HepG2 (cell line): ENCODE results near the gene SEC14L5. TPM values are rescaled to one million over a fixed set of nuclear protein-coding genes. Genes with fewer than 3 reads are reported as not detected.

Source experiments
- BATF2 ChIP-seq: sonication (generic); formaldehyde crosslinking; IDR thresholded peaks from 2 replicates; pipeline ENCODE4 v1.8.0; 2022; ENCODE audit warnings: mild to moderate bottlenecking, missing genetic modification reagents, moderate library complexity
- BORCS8-MEF2B ChIP-seq: sonication (generic); formaldehyde crosslinking; IDR thresholded peaks from 2 replicates; pipeline ENCODE4 v1.8.0; 2022; ENCODE audit warnings: mild to moderate bottlenecking, missing genetic modification reagents
- MIER2 ChIP-seq: IDR thresholded peaks from 2 replicates; pipeline ENCODE4 v1.6.1; 2016; ENCODE audit warnings: missing biosample characterization, missing genetic modification reagents
- NPAS2 ChIP-seq: sonication (generic); formaldehyde crosslinking; IDR thresholded peaks from 2 replicates; pipeline ENCODE4 v1.8.0; 2022; ENCODE audit warnings: mild to moderate bottlenecking, missing genetic modification reagents, borderline replicate concordance
- PAWR ChIP-seq: sonication (generic); formaldehyde crosslinking; IDR thresholded peaks from 2 replicates; pipeline ENCODE4 v1.4.0; 2020; ENCODE audit warnings: missing genetic modification reagents, mild to moderate bottlenecking, borderline replicate concordance
- PHF5A ChIP-seq: IDR thresholded peaks from one replicate; pipeline ENCODE4 v1.6.1; 2018; ENCODE audit warnings: low read depth, missing genetic modification reagents; ENCODE audit not compliant: unreplicated experiment
- RXRA ChIP-seq: sonication (generic); formaldehyde crosslinking; IDR thresholded peaks from 2 replicates; pipeline ENCODE4 v1.5.1; 2020; ENCODE audit warnings: missing genetic modification reagents
- ZBTB33 ChIP-seq: sonication (generic); formaldehyde crosslinking; IDR thresholded peaks from 2 replicates; pipeline ENCODE4 v1.4.0; 2020; ENCODE audit warnings: missing genetic modification reagents
- ZBTB49 ChIP-seq: sonication (generic); formaldehyde crosslinking; IDR thresholded peaks from 2 replicates; pipeline ENCODE4 v1.4.0; 2020; ENCODE audit warnings: missing genetic modification reagents, borderline replicate concordance
- ZNF256 ChIP-seq: sonication (generic); formaldehyde crosslinking; conservative IDR thresholded peaks from 2 replicates; pipeline ENCODE4 v1.4.0; 2020; ENCODE audit warnings: missing genetic modification reagents
- ZNF605 ChIP-seq: sonication (generic); formaldehyde crosslinking; IDR thresholded peaks from 2 replicates; pipeline ENCODE4 v1.8.0; 2022; ENCODE audit warnings: mild to moderate bottlenecking, missing genetic modification reagents
- ZNF800 ChIP-seq: sonication (generic); formaldehyde crosslinking; IDR thresholded peaks from 2 replicates; pipeline ENCODE4 v1.4.0; 2020; ENCODE audit warnings: missing genetic modification reagents
- ZSCAN22 ChIP-seq: sonication (generic); formaldehyde crosslinking; IDR thresholded peaks from 2 replicates; pipeline ENCODE4 v1.4.0; 2020; ENCODE audit warnings: mild to moderate bottlenecking, missing genetic modification reagents
- polyA plus RNA-seq, 8 experiments: library from polyadenylated mRNA; depleted of rRNA in 3 of 8; stranded (reverse) in 7 of 8; unstranded in 1 of 8; fragments of >200 nt; fragmentation: Illumina TruSeq in 4 of 8; extraction: Trizol in 4 of 8; gene quantifications; 2 replicates each; pipeline versions ENCODE4 v1.2.1 to v1.2.3, GENCODE V29; 2011 to 2016; ENCODE audit warnings: low read depth in 4 of 8, missing spikeins in 1 of 8, mixed read lengths in 1 of 8; ENCODE audit not compliant: insufficient read depth in 1 of 8
- total RNA-seq, 5 experiments: library from RNA; depleted of rRNA; stranded (reverse); fragments of >200 nt; fragmentation: Illumina TruSeq; extraction: Trizol; gene quantifications; 2 replicates each; pipeline ENCODE4 v1.2.3, GENCODE V29; 2016; ENCODE audit warnings: low read depth in 1 of 5
- TF ChIP-seq, protein P1 (sequence below), 2 experiments: sonication (generic) in 1 of 2; formaldehyde crosslinking in 1 of 2; IDR thresholded peaks; 2 replicates each; pipeline versions ENCODE4 v1.6.1 to v1.9.0; 2014 to 2022; ENCODE audit warnings: antibody characterized with exemption in 1 of 2, borderline replicate concordance in 1 of 2, inconsistent platforms in 1 of 2, low read depth in 1 of 2, missing genetic modification reagents in 1 of 2

The SEC14L5 gene
- total and polyA plus RNA-seq, 2 of the 13 experiments (the other 11 are each of a cell fraction or from before 2014, with no cell fraction given): 0.40 to 0.42 TPM

GRCh38 chr16:4936181-4936990 lies 21.7 kb upstream of the SEC14L5 start (continued):
- TF ChIP-seq, protein P1, sequence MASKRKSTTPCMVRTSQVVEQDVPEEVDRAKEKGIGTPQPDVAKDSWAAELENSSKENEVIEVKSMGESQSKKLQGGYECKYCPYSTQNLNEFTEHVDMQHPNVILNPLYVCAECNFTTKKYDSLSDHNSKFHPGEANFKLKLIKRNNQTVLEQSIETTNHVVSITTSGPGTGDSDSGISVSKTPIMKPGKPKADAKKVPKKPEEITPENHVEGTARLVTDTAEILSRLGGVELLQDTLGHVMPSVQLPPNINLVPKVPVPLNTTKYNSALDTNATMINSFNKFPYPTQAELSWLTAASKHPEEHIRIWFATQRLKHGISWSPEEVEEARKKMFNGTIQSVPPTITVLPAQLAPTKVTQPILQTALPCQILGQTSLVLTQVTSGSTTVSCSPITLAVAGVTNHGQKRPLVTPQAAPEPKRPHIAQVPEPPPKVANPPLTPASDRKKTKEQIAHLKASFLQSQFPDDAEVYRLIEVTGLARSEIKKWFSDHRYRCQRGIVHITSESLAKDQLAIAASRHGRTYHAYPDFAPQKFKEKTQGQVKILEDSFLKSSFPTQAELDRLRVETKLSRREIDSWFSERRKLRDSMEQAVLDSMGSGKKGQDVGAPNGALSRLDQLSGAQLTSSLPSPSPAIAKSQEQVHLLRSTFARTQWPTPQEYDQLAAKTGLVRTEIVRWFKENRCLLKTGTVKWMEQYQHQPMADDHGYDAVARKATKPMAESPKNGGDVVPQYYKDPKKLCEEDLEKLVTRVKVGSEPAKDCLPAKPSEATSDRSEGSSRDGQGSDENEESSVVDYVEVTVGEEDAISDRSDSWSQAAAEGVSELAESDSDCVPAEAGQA (IDR thresholded peaks at IDR 0.05; ENCODE audit: low read depth): no peak
- TF ChIP-seq, protein P1 (CRISPR knock-in tag; IDR thresholded peaks at IDR 0.05; ENCODE audit: borderline replicate concordance): no peak
- no peak; the same call in 1 of the 2 replicates for TF ChIP-seq PAWR (CRISPR knock-in tag)
- no peak for TF ChIP-seq PHF5A (CRISPR knock-in tag)
- no peak for TF ChIP-seq MIER2 (CRISPR knock-in tag)
- TF ChIP-seq ZBTB49 (CRISPR knock-in tag): no peak
- TF ChIP-seq ZNF800 (CRISPR knock-in tag): peak; percentile 49; the same call in 1 of the 2 replicates
- peak; percentile 91 for TF ChIP-seq ZNF605 (CRISPR knock-in tag)
- 0 out of 2 replicates have a peak, but pooled peaks have one; percentile 34 for TF ChIP-seq BATF2 (CRISPR knock-in tag)
- TF ChIP-seq ZNF256 (CRISPR knock-in tag): no peak
- TF ChIP-seq NPAS2 (CRISPR knock-in tag): no peak
- peak; percentile 20; the same call in 1 of the 2 replicates for TF ChIP-seq ZSCAN22 (CRISPR knock-in tag)
- TF ChIP-seq ZBTB33 (CRISPR knock-in tag): no peak
- TF ChIP-seq BORCS8-MEF2B (CRISPR knock-in tag): no peak
- 0 out of 2 replicates have a peak, but pooled peaks have one; percentile 44 for TF ChIP-seq RXRA (CRISPR knock-in tag)
